Hepatocyte (in vitro differentiated cells): ENCODE measurements around the gene CUL5. TPM values are rescaled to one million over a fixed set of nuclear protein-coding genes. Genes with fewer than 3 reads are reported as not detected.

Source experiments
- DNase-seq: peaks from one replicate; pipeline ENCODE4 v3.0.0-alpha.2; 2016; ENCODE audit warnings: low spot score
- H2AFZ ChIP-seq: fragments of 200-600 bp; sonication (generic); 2 replicates; pipeline ENCODE4 v1.6.0; 2016; ENCODE audit warnings: antibody characterized with exemption, mild to moderate bottlenecking
- H3K27ac ChIP-seq: fragments of 200-600 bp; sonication (generic); 2 replicates; pipeline ENCODE4 v1.5.1; 2016; ENCODE audit warnings: mild to moderate bottlenecking
- H3K27me3 ChIP-seq: fragments of 200-600 bp; sonication (generic); 2 replicates; pipeline ENCODE4 v1.6.1; 2016
- H3K36me3 ChIP-seq: fragments of 200-600 bp; sonication (generic); replicated peaks from 2 replicates; pipeline ENCODE4 v1.5.1; 2016; ENCODE audit warnings: low read depth; ENCODE audit not compliant: insufficient read depth
- H3K4me1 ChIP-seq: fragments of 200-600 bp; sonication (generic); 2 replicates; pipeline ENCODE4 v1.5.1; 2016; ENCODE audit warnings: mild to moderate bottlenecking, moderate library complexity; ENCODE audit not compliant: insufficient read depth
- H3K4me2 ChIP-seq: fragments of 200-600 bp; sonication (generic); 2 replicates; pipeline ENCODE4 v1.6.0; 2016
- H3K4me3 ChIP-seq: fragments of 200-600 bp; sonication (generic); 2 replicates; pipeline ENCODE4 v1.5.1; 2016; ENCODE audit warnings: mild to moderate bottlenecking
- H3K79me2 ChIP-seq: fragments of 200-600 bp; sonication (generic); 2 replicates; pipeline ENCODE4 v1.6.0; 2017; ENCODE audit warnings: mild to moderate bottlenecking
- H3K9me2 ChIP-seq: fragments of 200-600 bp; sonication (generic); replicated peaks from 2 replicates; pipeline ENCODE4 v1.6.0; 2017; ENCODE audit warnings: mild to moderate bottlenecking; ENCODE audit not compliant: insufficient read depth
- H3K9me3 ChIP-seq: fragments of 200-600 bp; sonication (generic); 2 replicates; pipeline ENCODE4 v1.5.1; 2016; ENCODE audit warnings: low read depth, mild to moderate bottlenecking
- H4K20me1 ChIP-seq: fragments of 200-600 bp; sonication (generic); 2 replicates; pipeline ENCODE4 v1.6.0; 2016; ENCODE audit warnings: mild to moderate bottlenecking; ENCODE audit not compliant: insufficient read depth, poor library complexity, severe bottlenecking
- EZH2 ChIP-seq: fragments of 200-600 bp; sonication (generic); IDR thresholded peaks from 2 replicates; pipeline ENCODE4 v1.6.1; 2016; ENCODE audit warnings: antibody characterized with exemption, mild to moderate bottlenecking, borderline replicate concordance
- EZH2phosphoT487 ChIP-seq: fragments of 200-600 bp; sonication (generic); IDR thresholded peaks from one replicate; pipeline ENCODE4 v1.6.1; 2018; ENCODE audit warnings: antibody characterized with exemption, mild to moderate bottlenecking, low read depth, moderate library complexity; ENCODE audit not compliant: unreplicated experiment, severe bottlenecking
- WGBS: methylation state at CpG from one replicate; pipeline ENCODE4 v1.1.6; 2016; ENCODE audit warnings: low lambda C conversion rate; ENCODE audit errors: missing lambda C conversion rate; 5-methylcytosine and 5-hydroxymethylcytosine counted together
- polyA plus RNA-seq: library from polyadenylated mRNA; unstranded; fragments of >200 nt; fragmentation: Nextera tagmentation; extraction: Ambion mirVana; gene quantifications from 2 replicates; pipeline ENCODE4 v1.2.1, GENCODE V29; 2016
- total RNA-seq: library from RNA; depleted of rRNA; stranded (reverse); fragments of >200 nt; gene quantifications from 2 replicates; pipeline ENCODE4 v1.2.3, GENCODE V29; 2014
- TF ChIP-seq, protein P1 (sequence below): fragments of 200-600 bp; sonication (generic); IDR thresholded peaks from 2 replicates; pipeline ENCODE4 v1.5.1; 2016; ENCODE audit warnings: antibody characterized with exemption, mild to moderate bottlenecking; ENCODE audit not compliant: poor library complexity

The CUL5 gene
- total RNA-seq, result 27.6 and 31.3 TPM in 2 replicates
- 20.9 and 23.2 TPM in 2 replicates for polyA plus RNA-seq

DNA sequence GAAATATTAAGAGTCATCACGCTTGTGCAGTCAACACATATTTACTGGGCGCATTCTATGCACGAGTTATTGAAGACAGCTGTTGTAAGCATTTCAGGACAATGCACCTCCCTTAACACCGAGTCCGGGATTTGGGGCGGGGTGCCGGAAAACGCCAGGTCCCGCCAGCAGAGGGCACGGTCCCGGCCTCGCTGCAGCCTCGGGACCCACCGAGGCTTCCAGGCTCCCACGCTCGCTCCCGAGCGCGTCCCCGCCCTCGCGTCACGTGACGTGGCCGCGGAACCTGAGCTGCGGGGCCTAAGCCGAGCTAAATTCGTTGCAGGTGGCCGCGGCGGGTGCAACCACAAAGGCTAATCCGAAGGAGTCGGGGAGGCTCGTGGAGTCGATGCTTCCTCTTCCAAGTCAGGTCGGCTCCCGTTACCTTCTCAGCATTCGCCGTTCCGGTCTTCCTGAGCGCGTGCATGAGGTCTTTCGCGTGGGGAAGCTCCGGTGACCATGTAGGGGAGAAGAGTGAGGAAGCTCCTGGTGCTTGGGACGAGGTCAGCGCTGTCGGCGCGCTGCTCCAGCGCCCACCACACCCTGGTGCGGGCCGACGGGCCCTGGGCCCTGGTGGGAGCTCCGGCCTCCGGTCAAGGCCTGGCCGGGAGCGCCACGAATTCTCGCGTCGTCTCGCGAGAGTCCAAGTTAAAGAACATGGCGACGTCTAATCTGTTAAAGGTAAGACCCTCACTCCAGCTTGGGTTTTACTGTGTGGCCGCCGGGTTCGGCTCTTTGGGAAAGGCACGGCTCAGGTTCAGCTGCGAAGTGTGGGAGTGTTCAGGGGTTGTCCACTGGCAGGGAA, at the start of gene CUL5:
CUL5 (plus strand) TSS at position 243 of the 841 bp plus-strand sequence; CDS start at position 694, 451 bp downstream.
- H3K9me3 ChIP-seq, result no peaks in the 10 kb centered on the region
- H4K20me1 ChIP-seq, result peaks cover 39% of the 10 kb centered on the region
- H3K27ac ChIP-seq, result peak within 1 kb of the TSS; percentile 99
- H3K4me1 ChIP-seq, result peaks cover 28% of the 10 kb centered on the region
- peaks cover 47% of the 10 kb centered on the region for H3K79me2 ChIP-seq
- H2AFZ ChIP-seq, result peak within 1 kb of the TSS; percentile 96
- peak within 1 kb of the TSS; percentile 91 for H3K4me2 ChIP-seq
- TF ChIP-seq, protein P1, sequence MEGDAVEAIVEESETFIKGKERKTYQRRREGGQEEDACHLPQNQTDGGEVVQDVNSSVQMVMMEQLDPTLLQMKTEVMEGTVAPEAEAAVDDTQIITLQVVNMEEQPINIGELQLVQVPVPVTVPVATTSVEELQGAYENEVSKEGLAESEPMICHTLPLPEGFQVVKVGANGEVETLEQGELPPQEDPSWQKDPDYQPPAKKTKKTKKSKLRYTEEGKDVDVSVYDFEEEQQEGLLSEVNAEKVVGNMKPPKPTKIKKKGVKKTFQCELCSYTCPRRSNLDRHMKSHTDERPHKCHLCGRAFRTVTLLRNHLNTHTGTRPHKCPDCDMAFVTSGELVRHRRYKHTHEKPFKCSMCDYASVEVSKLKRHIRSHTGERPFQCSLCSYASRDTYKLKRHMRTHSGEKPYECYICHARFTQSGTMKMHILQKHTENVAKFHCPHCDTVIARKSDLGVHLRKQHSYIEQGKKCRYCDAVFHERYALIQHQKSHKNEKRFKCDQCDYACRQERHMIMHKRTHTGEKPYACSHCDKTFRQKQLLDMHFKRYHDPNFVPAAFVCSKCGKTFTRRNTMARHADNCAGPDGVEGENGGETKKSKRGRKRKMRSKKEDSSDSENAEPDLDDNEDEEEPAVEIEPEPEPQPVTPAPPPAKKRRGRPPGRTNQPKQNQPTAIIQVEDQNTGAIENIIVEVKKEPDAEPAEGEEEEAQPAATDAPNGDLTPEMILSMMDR, result peak; percentile 91
- TF ChIP-seq EZH2phosphoT487 (no peak), EZH2 (no peak)
- H3K36me3 ChIP-seq, result no peaks in the 10 kb centered on the region
- no peaks in the 10 kb centered on the region for H3K27me3 ChIP-seq
- under 1% methylated on average over 71 of the region's 72 CpGs for WGBS
- H3K4me3 ChIP-seq, result peak within 1 kb of the TSS; percentile 91
- DNase-seq, result peak; percentile 96
- H3K9me2 ChIP-seq, result no peaks in the 10 kb centered on the region

DNA sequence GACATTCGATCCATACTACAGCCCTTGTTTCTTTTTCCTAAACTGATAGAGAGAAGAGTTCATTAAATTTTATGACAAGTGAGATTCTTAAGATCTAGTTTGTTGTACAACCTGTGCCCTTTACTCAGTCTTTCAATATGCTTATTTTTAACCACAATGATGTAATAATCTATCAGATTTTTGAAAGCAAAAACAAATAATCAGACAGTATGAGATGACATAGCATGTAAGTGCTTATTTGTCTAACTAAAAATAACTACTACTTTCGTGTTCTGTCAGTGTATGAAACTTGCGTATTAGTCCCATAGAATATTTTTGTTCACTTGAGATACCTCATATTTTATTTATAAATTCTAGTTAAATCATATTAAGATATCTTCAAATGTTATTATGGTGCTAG, 47.2 kb upstream of the CUL5 start:
- no peak for DNase-seq
- 82% methylated on average over 3 of the region's 3 CpGs for WGBS
- Histone ChIP-seq H3K4me2 (no peak overlapping the region), H3K36me3 (no peaks in the 10 kb centered on the region), H3K27me3 (no peaks in the 10 kb centered on the region), H3K9me2 (no peaks in the 10 kb centered on the region), H4K20me1 (no peaks in the 10 kb centered on the region), H3K4me3 (no peak overlapping the region), H3K27ac (no peak overlapping the region), H3K79me2 (no peaks in the 10 kb centered on the region), H3K9me3 (no peaks in the 10 kb centered on the region), H2AFZ (no peak overlapping the region), H3K4me1 (no peaks in the 10 kb centered on the region)
- no peak for TF ChIP-seq EZH2phosphoT487
- TF ChIP-seq, protein P1, result no peak
- TF ChIP-seq EZH2, result no peak

DNA sequence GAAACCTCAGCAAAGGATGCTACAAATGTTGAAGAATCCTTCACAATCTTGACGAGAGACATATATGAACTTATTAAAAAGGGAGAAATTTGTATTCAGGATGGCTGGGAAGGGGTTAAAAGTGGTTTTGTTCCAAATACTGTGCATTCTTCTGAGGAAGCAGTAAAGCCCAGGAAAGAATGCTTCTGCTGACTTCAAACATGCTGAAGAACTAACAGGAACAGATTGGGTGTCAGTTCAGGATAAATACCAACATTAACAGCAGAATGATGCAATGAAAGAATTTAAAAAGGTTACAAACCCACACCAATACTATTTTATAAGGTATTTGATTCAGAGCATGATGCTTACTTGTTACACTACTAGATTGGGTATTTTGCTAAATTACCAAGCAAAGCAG, 46.5 kb upstream of the CUL5 start:
- no peaks in the 10 kb centered on the region for H3K9me3 ChIP-seq
- no peak for TF ChIP-seq EZH2
- TF ChIP-seq, protein P1, result no peak
- TF ChIP-seq EZH2phosphoT487, result no peak
- no peaks in the 10 kb centered on the region for H3K27me3 ChIP-seq
- WGBS, result 70% methylated on average over 1 of the region's 1 CpG
- H4K20me1 ChIP-seq, result no peaks in the 10 kb centered on the region
- H3K4me3 ChIP-seq, result no peak overlapping the region
- no peaks in the 10 kb centered on the region for H3K36me3 ChIP-seq
- no peak overlapping the region for H2AFZ ChIP-seq
- H3K4me1 ChIP-seq, result no peaks in the 10 kb centered on the region
- no peaks in the 10 kb centered on the region for H3K9me2 ChIP-seq
- H3K27ac ChIP-seq, result no peak overlapping the region
- DNase-seq, result no peak
- H3K4me2 ChIP-seq, result no peak overlapping the region
- H3K79me2 ChIP-seq, result no peaks in the 10 kb centered on the region
